ENCODE data around the gene BCDIN3D.
A peak's percentile ranks its signal among the peaks of the same experiment; 100 is the strongest.

BCDIN3D gene

DNA sequence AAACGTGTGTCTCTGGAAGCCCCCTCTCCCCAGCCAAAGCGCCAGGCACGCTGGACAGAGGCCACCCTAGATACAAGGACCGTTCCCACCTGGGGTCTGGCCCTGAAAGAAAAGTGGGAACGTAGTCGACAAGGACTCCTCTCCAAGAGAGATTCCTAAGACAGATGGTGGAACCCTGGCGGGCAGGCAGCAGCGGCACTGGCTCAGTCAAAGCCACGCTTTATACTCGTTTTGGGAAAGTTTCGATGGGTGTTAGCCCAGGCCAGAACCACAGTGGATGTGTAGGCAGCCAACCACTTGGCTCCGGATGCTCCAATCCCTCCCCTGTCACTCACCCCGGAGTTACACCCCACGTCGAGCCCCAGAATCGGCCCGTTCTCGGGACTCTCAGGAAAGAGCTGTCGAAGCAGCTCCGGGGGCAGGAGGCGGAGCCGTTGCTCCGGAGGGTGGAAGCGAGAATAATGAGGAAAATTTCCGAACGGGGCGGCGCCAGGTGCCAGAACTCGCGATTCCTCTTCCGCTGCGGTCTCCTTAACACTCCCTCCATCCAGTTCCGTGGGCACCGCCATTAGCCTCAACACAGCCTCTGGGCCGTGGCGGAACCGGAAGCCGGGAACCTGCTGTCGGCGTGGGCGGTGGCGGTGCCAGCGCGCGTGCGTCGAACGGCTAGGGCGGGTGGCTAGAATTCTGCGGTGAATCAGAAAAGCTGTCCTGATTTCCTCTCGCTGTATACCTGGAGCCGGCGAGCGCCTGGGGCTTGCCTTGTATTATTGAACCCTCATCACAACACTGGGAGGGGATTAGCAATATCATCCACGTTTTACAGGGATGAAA lies at the start of gene BCDIN3D:
Gene BCDIN3D (minus strand): TSS at position 588 of the 834 bp plus-strand sequence. CDS start 19 bp downstream, at position 569.
- H3K4me1 Mint-ChIP-seq: peaks cover 34% of the 10 kb centered on the region
- H3K27me3 Mint-ChIP-seq: no peaks in the 10 kb centered on the region
- ATAC-seq: peak; percentile 94

GRCh38 chr12:49892084-49892731 lies 49.3 kb upstream of the BCDIN3D start:
- ATAC-seq (no peak), DNase-seq (no peak)
- Mint-ChIP-seq H3K4me3 (no peak overlapping the region), H3K4me1 (peaks cover 5% of the 10 kb centered on the region), H3K27ac (no peak overlapping the region), H3K9me3 (no peaks in the 10 kb centered on the region), H3K36me3 (ENCODE audit: low read depth) (no peaks in the 10 kb centered on the region), H3K27me3 (peaks cover 5% of the 10 kb centered on the region)

More for the DNA sequence above, at the start of gene BCDIN3D:
- H3K4me3 Mint-ChIP-seq: peak within 1 kb of the TSS; percentile 95
- peak within 1 kb of the TSS; percentile 95 for H3K27ac Mint-ChIP-seq
- DNase-seq: peak; percentile 96
- H3K9me3 Mint-ChIP-seq: no peaks in the 10 kb centered on the region
- H3K36me3 Mint-ChIP-seq (ENCODE audit: low read depth): peaks cover 5% of the 10 kb centered on the region

- peaks cover 5% of the 10 kb centered on the region for H3K4me1 Mint-ChIP-seq
- H3K27ac Mint-ChIP-seq: no peak overlapping the region
Observed at GRCh38 chr12:49891476-49891875, 48.6 kb upstream of the BCDIN3D start.

DNA sequence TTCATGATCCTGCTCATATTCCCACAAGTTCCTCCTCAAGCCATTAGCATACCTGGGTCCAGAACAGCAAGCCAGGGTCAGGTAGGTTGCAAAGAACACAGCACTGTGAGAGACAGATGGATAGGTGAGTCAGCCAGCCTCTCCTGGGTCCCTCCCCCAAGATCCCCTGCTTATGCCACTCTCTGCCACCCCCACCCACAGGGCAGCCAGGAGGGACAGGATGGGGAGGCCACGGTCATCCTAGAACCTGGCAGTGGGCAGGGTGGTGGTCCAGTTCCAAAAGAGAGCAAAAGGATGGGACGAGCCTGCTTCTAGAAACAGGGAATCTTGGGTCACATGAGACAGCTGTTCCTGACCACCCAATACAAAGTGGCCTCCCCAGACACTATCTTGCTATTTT lies 48.1 kb upstream of the BCDIN3D start:
- Mint-ChIP-seq H3K27ac (no peak overlapping the region), H3K36me3 (ENCODE audit: low read depth) (no peaks in the 10 kb centered on the region), H3K27me3 (peaks cover 5% of the 10 kb centered on the region), H3K4me3 (no peak overlapping the region), H3K4me1 (peaks cover 5% of the 10 kb centered on the region), H3K9me3 (no peaks in the 10 kb centered on the region)
- ATAC-seq (no peak), DNase-seq (no peak)

More at GRCh38 chr12:49891476-49891875, 48.6 kb upstream of the BCDIN3D start:
- Mint-ChIP-seq H3K4me3 (no peak overlapping the region), H3K9me3 (no peaks in the 10 kb centered on the region), H3K27me3 (peaks cover 5% of the 10 kb centered on the region), H3K36me3 (ENCODE audit: low read depth) (no peaks in the 10 kb centered on the region)
- ATAC-seq (no peak), DNase-seq (no peak)

DNA sequence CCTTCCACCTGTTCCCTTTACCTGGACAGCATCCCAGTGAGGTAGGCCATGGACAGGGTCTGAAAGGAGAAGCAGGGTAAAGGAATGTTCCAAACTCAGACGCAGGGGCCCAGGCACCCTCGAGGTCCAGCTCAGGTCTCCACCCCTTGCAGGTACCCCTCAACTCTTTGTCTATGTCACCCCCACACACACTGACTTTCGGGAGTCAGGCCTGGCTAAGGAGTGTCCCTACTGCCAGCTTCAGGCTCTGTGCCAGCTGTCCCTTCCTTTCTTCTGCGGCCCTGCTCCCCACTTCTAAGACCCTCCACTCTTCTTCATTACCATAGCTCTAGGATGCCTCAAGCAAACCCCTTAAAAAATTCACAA lies 47.2 kb upstream of the BCDIN3D start:
- no peak for DNase-seq
- Mint-ChIP-seq H3K4me1 (peaks cover 5% of the 10 kb centered on the region), H3K36me3 (ENCODE audit: low read depth) (no peaks in the 10 kb centered on the region), H3K4me3 (no peak overlapping the region), H3K27me3 (peaks cover 7% of the 10 kb centered on the region), H3K27ac (no peak overlapping the region), H3K9me3 (no peaks in the 10 kb centered on the region)
- no peak for ATAC-seq

GRCh38 chr12:49889361-49890095 lies 46.6 kb upstream of the BCDIN3D start:
- H3K4me1 Mint-ChIP-seq: peaks cover 4% of the 10 kb centered on the region
- no peak overlapping the region for H3K4me3 Mint-ChIP-seq
- H3K27me3 Mint-ChIP-seq: peaks cover 7% of the 10 kb centered on the region
- H3K36me3 Mint-ChIP-seq (ENCODE audit: low read depth): no peaks in the 10 kb centered on the region
- ATAC-seq (no peak), DNase-seq (no peak)
- H3K27ac Mint-ChIP-seq: no peak overlapping the region
- no peaks in the 10 kb centered on the region for H3K9me3 Mint-ChIP-seq

DNA sequence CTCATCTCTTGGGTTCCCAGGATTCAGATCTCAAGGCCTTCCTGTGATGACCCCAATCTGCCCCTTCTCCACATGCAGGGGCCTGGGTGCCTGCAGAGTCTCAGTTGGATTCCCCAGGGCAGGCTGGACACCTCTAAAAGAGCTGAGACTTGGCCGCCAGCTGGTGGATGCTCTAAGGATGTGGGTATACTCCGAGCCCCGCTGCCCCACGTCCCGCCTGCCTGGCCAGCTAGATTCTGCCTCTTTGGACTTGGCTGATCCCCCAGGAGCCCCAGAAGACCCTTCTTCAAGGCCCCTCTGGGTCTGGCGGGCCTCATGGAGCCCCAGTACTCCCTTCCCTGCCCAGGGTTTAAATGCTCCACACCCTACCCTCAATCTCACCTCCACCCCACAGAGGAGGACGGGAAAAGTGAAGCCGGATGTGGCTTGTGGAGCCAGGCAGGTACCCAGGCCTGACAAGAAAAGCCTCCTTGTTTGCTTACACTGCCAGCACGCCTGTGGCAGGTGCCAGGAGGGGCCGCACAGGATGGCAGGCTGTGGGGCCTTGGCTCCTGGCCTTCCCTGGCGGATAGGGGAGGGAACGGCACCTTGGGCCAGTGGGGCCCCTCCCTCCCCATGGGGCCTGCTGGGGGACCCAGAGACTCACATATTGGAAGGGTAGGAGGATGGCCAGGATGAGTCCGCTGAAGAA lies 45.7 kb upstream of the BCDIN3D start:
- H3K27me3 Mint-ChIP-seq: peaks cover 11% of the 10 kb centered on the region
- no peaks in the 10 kb centered on the region for H3K36me3 Mint-ChIP-seq (ENCODE audit: low read depth)
- no peaks in the 10 kb centered on the region for H3K9me3 Mint-ChIP-seq
- ATAC-seq: no peak
- DNase-seq: no peak
- H3K27ac Mint-ChIP-seq: no peak overlapping the region
- no peak overlapping the region for H3K4me3 Mint-ChIP-seq
- no peaks in the 10 kb centered on the region for H3K4me1 Mint-ChIP-seq

DNA sequence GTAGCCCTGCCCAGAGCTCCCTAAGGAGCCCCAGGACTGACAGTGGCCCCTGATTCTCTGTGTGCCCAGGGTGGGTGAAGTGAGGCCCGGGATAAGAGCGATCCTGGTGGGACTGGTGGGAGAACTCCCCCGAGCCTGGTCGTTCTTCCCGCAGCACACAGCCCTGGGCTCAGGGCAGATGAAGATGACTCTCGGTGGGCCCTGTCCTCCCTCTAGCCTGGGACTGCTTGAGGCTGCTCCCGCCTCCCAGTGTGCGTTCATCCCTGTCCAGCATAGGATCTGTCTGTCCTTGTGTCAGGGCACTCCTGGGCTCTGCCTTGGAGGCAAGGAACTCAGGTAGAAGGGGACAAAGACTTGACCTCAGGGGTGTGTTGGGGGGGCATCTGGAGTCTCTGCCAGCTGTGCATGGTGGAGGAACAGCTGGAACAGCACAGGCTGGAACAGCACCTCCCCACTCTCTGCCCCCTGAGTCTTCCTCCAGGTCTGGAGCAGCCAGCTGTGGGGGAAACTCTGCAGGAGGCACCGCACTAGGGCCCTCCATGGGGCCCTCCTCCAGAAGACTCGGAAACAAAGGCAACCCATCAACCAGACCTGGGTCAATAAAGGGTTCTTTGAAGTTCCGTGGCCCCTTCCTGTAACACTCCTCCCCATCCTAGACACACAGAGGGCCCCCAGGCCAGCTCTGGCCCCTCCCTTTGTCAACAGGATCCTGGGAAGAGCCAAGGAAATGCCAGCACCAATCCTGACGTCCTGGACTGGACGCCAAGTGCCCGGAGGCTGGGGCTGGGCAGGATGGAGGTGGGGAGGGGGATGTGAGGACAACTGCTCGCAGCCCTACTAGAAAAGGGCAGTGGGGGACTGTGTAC lies 44.9 kb upstream of the BCDIN3D start:
- Mint-ChIP-seq H3K9me3 (no peaks in the 10 kb centered on the region), H3K27me3 (peaks cover 11% of the 10 kb centered on the region), H3K27ac (no peak overlapping the region), H3K36me3 (ENCODE audit: low read depth) (no peaks in the 10 kb centered on the region), H3K4me1 (no peaks in the 10 kb centered on the region), H3K4me3 (no peak overlapping the region)
- DNase-seq (no peak), ATAC-seq (no peak)

DNA sequence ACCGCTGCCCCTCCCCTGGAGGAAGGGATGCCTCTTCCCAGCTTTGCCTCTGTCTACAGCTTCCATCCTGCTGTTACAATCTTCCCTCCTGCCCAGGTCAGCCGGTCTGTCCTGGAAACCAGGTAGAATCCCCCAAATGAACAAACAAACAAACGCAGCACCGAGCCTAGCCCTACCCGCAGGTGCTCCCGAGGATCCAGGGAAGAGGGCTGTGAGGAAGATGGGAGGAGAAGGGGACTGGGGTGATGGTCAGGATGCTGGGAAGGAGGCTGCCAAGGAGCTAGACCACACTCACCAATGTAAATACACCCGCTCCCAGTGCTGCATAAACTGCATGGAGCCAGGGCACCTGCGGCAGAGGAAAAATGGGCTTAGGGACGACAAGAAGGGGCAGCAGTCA lies 44.2 kb upstream of the BCDIN3D start:
- DNase-seq (no peak), ATAC-seq (no peak)
- no peak overlapping the region for H3K4me3 Mint-ChIP-seq
- no peaks in the 10 kb centered on the region for H3K36me3 Mint-ChIP-seq (ENCODE audit: low read depth)
- H3K27ac Mint-ChIP-seq: no peak overlapping the region
- no peaks in the 10 kb centered on the region for H3K4me1 Mint-ChIP-seq
- H3K9me3 Mint-ChIP-seq: no peaks in the 10 kb centered on the region
- H3K27me3 Mint-ChIP-seq: peaks cover 7% of the 10 kb centered on the region

- Mint-ChIP-seq H3K27me3 (peaks cover 7% of the 10 kb centered on the region), H3K4me1 (no peaks in the 10 kb centered on the region), H3K9me3 (no peaks in the 10 kb centered on the region), H3K36me3 (ENCODE audit: low read depth) (no peaks in the 10 kb centered on the region), H3K4me3 (no peak overlapping the region), H3K27ac (no peak overlapping the region)
- no peak for DNase-seq
- no peak for ATAC-seq
Observed at GRCh38 chr12:49885663-49886461, 43.0 kb upstream of the BCDIN3D start.

GRCh38 chr12:49885118-49885517 lies 42.2 kb upstream of the BCDIN3D start:
- DNase-seq (no peak), ATAC-seq (no peak)
- Mint-ChIP-seq H3K9me3 (peaks cover 5% of the 10 kb centered on the region), H3K36me3 (ENCODE audit: low read depth) (no peaks in the 10 kb centered on the region), H3K4me3 (no peak overlapping the region), H3K27ac (no peak overlapping the region), H3K4me1 (no peaks in the 10 kb centered on the region), H3K27me3 (peaks cover 7% of the 10 kb centered on the region)

DNA sequence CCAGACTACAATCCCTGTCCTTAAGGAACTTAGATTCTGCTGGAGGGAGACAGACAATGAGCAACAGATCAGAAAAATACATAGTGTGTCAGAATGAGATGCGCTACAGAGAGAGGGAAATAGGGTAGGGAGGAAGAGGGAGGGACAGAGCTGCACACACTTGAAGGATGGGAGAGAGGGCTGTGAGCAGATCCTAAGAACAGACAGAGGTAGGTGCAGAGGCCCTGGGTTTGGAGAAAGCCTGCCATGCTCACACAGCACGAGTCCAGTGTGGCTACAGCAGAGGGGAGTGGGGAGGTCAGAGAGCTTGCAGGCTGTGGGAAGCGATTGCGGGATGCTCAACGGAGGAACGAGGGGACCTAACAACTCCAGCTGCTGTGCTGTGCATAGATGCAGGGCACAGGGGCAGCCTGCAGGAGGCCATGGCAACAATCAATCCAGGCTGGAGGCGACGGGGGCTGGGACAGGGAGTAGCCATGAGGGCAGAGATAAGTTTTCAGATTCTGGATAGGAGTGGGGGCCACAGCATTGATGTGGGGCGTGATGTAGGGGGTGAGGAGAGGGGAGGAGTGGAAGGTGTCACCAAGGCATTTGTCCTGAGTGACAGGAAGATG lies 40.1 kb upstream of the BCDIN3D start:
- Mint-ChIP-seq H3K36me3 (ENCODE audit: low read depth) (no peaks in the 10 kb centered on the region), H3K4me1 (no peaks in the 10 kb centered on the region), H3K4me3 (no peak overlapping the region), H3K27ac (no peak overlapping the region), H3K27me3 (peaks cover 7% of the 10 kb centered on the region), H3K9me3 (peaks cover 27% of the 10 kb centered on the region)
- ATAC-seq (no peak), DNase-seq (no peak)
